ENCODE results near the gene FSTL4. TPM values are rescaled to one million over a fixed set of nuclear protein-coding genes. Genes with fewer than 3 reads are reported as not detected.

Gene FSTL4
- total RNA-seq, 6 donors from 2014 or later = 0.49 to 4.6 (median 1.1) TPM

- no peak for DNase-seq
- no peak overlapping the region for H3K4me3 ChIP-seq
- no peaks in the 10 kb centered on the region for H3K4me1 ChIP-seq
- no peak overlapping the region for H3K27ac ChIP-seq
- no peaks in the 10 kb centered on the region for H3K36me3 ChIP-seq
- WGBS, 2 donors = 78 to 90% methylated on average over 3 to 5 of the region's 5 CpGs
- no peak for ATAC-seq (ENCODE audit: low FRiP score in 2 of 2)
- H3K27me3 ChIP-seq = no peaks in the 10 kb centered on the region
- TF ChIP-seq POLR2A (IDR thresholded peaks at IDR 0.05) = no peak
- no peak for TF ChIP-seq CTCF (IDR thresholded peaks at IDR 0.05)
- no peak for TF ChIP-seq EP300 (IDR thresholded peaks at IDR 0.05)
- no peak for TF ChIP-seq POLR2AphosphoS5 (IDR thresholded peaks at IDR 0.05)
- H3K9me3 ChIP-seq = no peaks in the 10 kb centered on the region
Measured at GRCh38 chr5:133327946-133328401, 284.4 kb downstream of the FSTL4 start.

GRCh38 chr5:133326361-133326760 lies 286.0 kb downstream of the FSTL4 start:
- no peak overlapping the region for H3K27ac ChIP-seq
- 90 to 92% methylated on average over 5 of the region's 5 CpGs for WGBS, 2 donors
- DNase-seq (no peak), ATAC-seq (ENCODE audit: low FRiP score in 2 of 2) (no peak)
- no peaks in the 10 kb centered on the region for H3K27me3 ChIP-seq
- no peaks in the 10 kb centered on the region for H3K36me3 ChIP-seq
- no peak for TF ChIP-seq POLR2A (IDR thresholded peaks at IDR 0.05)
- TF ChIP-seq CTCF (IDR thresholded peaks at IDR 0.05) = no peak
- no peak for TF ChIP-seq POLR2AphosphoS5 (IDR thresholded peaks at IDR 0.05)
- no peak for TF ChIP-seq EP300 (IDR thresholded peaks at IDR 0.05)
- no peak overlapping the region for H3K4me3 ChIP-seq
- H3K9me3 ChIP-seq = no peaks in the 10 kb centered on the region
- no peaks in the 10 kb centered on the region for H3K4me1 ChIP-seq

GRCh38 chr5:133325864-133326263 lies 286.5 kb downstream of the FSTL4 start:
- no peak for ATAC-seq (ENCODE audit: low FRiP score in 2 of 2)
- Histone ChIP-seq H3K4me1 (no peaks in the 10 kb centered on the region), H3K36me3 (no peaks in the 10 kb centered on the region), H3K27me3 (no peaks in the 10 kb centered on the region), H3K9me3 (no peaks in the 10 kb centered on the region), H3K27ac (no peak overlapping the region), H3K4me3 (no peak overlapping the region)
- no peak for DNase-seq
- WGBS, 2 donors = 89 to 100% methylated on average over 5 of the region's 5 CpGs
- no peak for TF ChIP-seq EP300 (IDR thresholded peaks at IDR 0.05)
- TF ChIP-seq CTCF (IDR thresholded peaks at IDR 0.05) = no peak
- TF ChIP-seq POLR2AphosphoS5 (IDR thresholded peaks at IDR 0.05) = no peak
- TF ChIP-seq POLR2A (IDR thresholded peaks at IDR 0.05) = no peak

- 86 to 100% methylated on average over 3 to 4 of the region's 4 CpGs for WGBS, 2 donors
- no peaks in the 10 kb centered on the region for H3K36me3 ChIP-seq
- TF ChIP-seq POLR2A (IDR thresholded peaks at IDR 0.05) (no peak), POLR2AphosphoS5 (IDR thresholded peaks at IDR 0.05) (no peak), CTCF (IDR thresholded peaks at IDR 0.05) (no peak), EP300 (IDR thresholded peaks at IDR 0.05) (no peak)
- no peak overlapping the region for H3K27ac ChIP-seq
- H3K9me3 ChIP-seq = no peaks in the 10 kb centered on the region
- no peaks in the 10 kb centered on the region for H3K27me3 ChIP-seq
- no peaks in the 10 kb centered on the region for H3K4me1 ChIP-seq
- ATAC-seq (ENCODE audit: low FRiP score in 2 of 2) = no peak
- no peak overlapping the region for H3K4me3 ChIP-seq
- DNase-seq = no peak
Measured at GRCh38 chr5:133324926-133325325, 287.4 kb downstream of the FSTL4 start.

Data from upper lobe of left lung (tissue), 6 donors.